ENCODE measurements around the gene DCAF8L2.

GRCh38 chrX:27746516-27746915, 156.4 kb downstream of the DCAF8L2 start:
- TF ChIP-seq, protein P1, sequence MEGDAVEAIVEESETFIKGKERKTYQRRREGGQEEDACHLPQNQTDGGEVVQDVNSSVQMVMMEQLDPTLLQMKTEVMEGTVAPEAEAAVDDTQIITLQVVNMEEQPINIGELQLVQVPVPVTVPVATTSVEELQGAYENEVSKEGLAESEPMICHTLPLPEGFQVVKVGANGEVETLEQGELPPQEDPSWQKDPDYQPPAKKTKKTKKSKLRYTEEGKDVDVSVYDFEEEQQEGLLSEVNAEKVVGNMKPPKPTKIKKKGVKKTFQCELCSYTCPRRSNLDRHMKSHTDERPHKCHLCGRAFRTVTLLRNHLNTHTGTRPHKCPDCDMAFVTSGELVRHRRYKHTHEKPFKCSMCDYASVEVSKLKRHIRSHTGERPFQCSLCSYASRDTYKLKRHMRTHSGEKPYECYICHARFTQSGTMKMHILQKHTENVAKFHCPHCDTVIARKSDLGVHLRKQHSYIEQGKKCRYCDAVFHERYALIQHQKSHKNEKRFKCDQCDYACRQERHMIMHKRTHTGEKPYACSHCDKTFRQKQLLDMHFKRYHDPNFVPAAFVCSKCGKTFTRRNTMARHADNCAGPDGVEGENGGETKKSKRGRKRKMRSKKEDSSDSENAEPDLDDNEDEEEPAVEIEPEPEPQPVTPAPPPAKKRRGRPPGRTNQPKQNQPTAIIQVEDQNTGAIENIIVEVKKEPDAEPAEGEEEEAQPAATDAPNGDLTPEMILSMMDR (IDR thresholded peaks at IDR 0.05), result no peak
- TF ChIP-seq CEBPB (IDR thresholded peaks at IDR 0.05) (no peak), MAFK (IDR thresholded peaks at IDR 0.05; ENCODE audit: partially characterized antibody) (no peak), POLR2A (IDR thresholded peaks at IDR 0.05; ENCODE audit: low read length) (no peak), TP53 (CRISPR knock-in tag; IDR thresholded peaks at IDR 0.05) (no peak), ESRRA (IDR thresholded peaks at IDR 0.05; ENCODE audit: borderline replicate concordance, low read length) (no peak), BHLHE40 (IDR thresholded peaks at IDR 0.05; ENCODE audit: low read depth, low read length) (no peak), EHMT2 (IDR thresholded peaks at IDR 0.05; ENCODE audit: low read depth) (no peak), RAD21 (conservative IDR thresholded peaks at IDR 0.05 in 1 of 2, IDR thresholded peaks at IDR 0.05 in 1 of 2) (no peak), CHD2 (IDR thresholded peaks at IDR 0.05; ENCODE audit: low read length, partially characterized antibody) (no peak)
- TF ChIP-seq, protein P2, sequence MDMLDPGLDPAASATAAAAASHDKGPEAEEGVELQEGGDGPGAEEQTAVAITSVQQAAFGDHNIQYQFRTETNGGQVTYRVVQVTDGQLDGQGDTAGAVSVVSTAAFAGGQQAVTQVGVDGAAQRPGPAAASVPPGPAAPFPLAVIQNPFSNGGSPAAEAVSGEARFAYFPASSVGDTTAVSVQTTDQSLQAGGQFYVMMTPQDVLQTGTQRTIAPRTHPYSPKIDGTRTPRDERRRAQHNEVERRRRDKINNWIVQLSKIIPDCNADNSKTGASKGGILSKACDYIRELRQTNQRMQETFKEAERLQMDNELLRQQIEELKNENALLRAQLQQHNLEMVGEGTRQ (IDR thresholded peaks at IDR 0.05), result no peak

All from A549 (cell line).